Esophagus muscularis mucosa (tissue), 4 donors: ENCODE measurements around the gene PCK1. TPM values are rescaled to one million over a fixed set of nuclear protein-coding genes. Genes with fewer than 3 reads are reported as not detected.
A peak's percentile ranks its signal among the peaks of the same experiment; 100 is the strongest.

Experiments used
- DNase-seq: peaks from one replicate; pipeline ENCODE4 v3.0.0-alpha.2; 2017; ENCODE audit errors: extremely low spot score
- H3K27ac ChIP-seq, 4 donors: fragments of 200-600 bp; sonication (generic); replicated peaks in 1 of 4; 1 replicate in 3 of 4; 2 replicates in 1 of 4; pipeline ENCODE4 v1.5.1; 2016 to 2019; ENCODE audit warnings: mild to moderate bottlenecking in 1 of 4
- H3K27me3 ChIP-seq, 4 donors: fragments of 200-600 bp; sonication (generic); one replicate each; pipeline versions ENCODE4 v1.5.1 to v1.6.0; 2016 to 2019
- H3K36me3 ChIP-seq, 4 donors: fragments of 200-600 bp; sonication (generic); one replicate each; pipeline ENCODE4 v1.5.1; 2016 to 2019
- H3K4me1 ChIP-seq, 4 donors: fragments of 200-600 bp; sonication (generic); one replicate each; pipeline ENCODE4 v1.5.1; 2016 to 2019
- H3K4me3 ChIP-seq, 4 donors: fragments of 200-600 bp; sonication (generic); 1 replicate in 2 of 4; 2 replicates in 2 of 4; pipeline ENCODE4 v1.5.1; 2016 to 2019; ENCODE audit warnings: mild to moderate bottlenecking in 4 of 4, moderate library complexity in 1 of 4
- H3K9me3 ChIP-seq, 4 donors: fragments of 200-600 bp; sonication (generic); 1 replicate in 3 of 4; 2 replicates in 1 of 4; pipeline ENCODE4 v1.5.1; 2016 to 2019
- CTCF ChIP-seq, 3 experiments: fragments of 200-600 bp in 2 of 3; fragments of 450-650 bp in 1 of 3; sonication (generic) in 2 of 3; IDR thresholded peaks; one replicate each; pipeline ENCODE4 v1.5.1; 2017 to 2019; ENCODE audit warnings: antibody characterized with exemption in 3 of 3, mild to moderate bottlenecking in 2 of 3, moderate library complexity in 1 of 3
- EP300 ChIP-seq: sonication (generic); formaldehyde crosslinking; IDR thresholded peaks from one replicate; pipeline ENCODE4 v1.6.1; 2017; ENCODE audit warnings: antibody characterized with exemption
- POLR2A ChIP-seq: fragments of 450-650 bp; IDR thresholded peaks from one replicate; pipeline ENCODE4 v1.6.1; 2017; ENCODE audit warnings: antibody characterized with exemption, moderate library complexity, mild to moderate bottlenecking, low read depth
- POLR2AphosphoS5 ChIP-seq, 2 donors: sonication (generic); formaldehyde crosslinking; IDR thresholded peaks; one replicate each; pipeline ENCODE4 v1.6.1; 2017; ENCODE audit warnings: antibody characterized with exemption in 2 of 2
- WGBS: methylation state at CpG from one replicate; pipeline ENCODE4 v1.1.5; 2018; 5-methylcytosine and 5-hydroxymethylcytosine counted together
- intact Hi-C: fragments of 100-400 bp; cut with DNase I; formaldehyde crosslinking; loops from one replicate; pipeline ENCODE4 v1.15.1; 2023
- total RNA-seq, 4 donors: library from RNA; depleted of rRNA; stranded (reverse); fragments of >200 nt; gene quantifications; one replicate each; pipeline versions ENCODE4 v1.1.0 to v1.2.1, GENCODE V29; 2016

PCK1 gene
- total RNA-seq, 4 donors from 2014 or later: under 0.01 to 0.63 (median 0.06) TPM; not detected in 1

- TF ChIP-seq CTCF (IDR thresholded peaks at IDR 0.05) (peak; percentile 25 to 32 (median 29)), EP300 (no peak), POLR2AphosphoS5 (IDR thresholded peaks at IDR 0.05) (peak; percentile 55 to 59), POLR2A (no peak)
- peaks cover 2 to 62% (median 58%) of the 10 kb centered on the region in 4 donors for H3K4me1 ChIP-seq
- 43% methylated on average over 15 of the region's 21 CpGs for WGBS
- H3K4me3 ChIP-seq: peak overlapping the region in 3 of 4 donors; percentile 10 to 28 (median 17)
- H3K27ac ChIP-seq: peak overlapping the region; percentile 69 to 85 (median 74)
- intact Hi-C loops: no loop called here
- no peak for DNase-seq
- peaks cover 0 to 48% (median 0%) of the 10 kb centered on the region in 4 donors for H3K27me3 ChIP-seq
- peaks cover 0 to 5% (median 0%) of the 10 kb centered on the region in 4 donors for H3K9me3 ChIP-seq
- H3K36me3 ChIP-seq: no peaks in the 10 kb centered on the region
Measured at GRCh38 chr20:57582432-57583288, 21.8 kb downstream of the PCK1 start.

- H3K36me3 ChIP-seq: no peaks in the 10 kb centered on the region
- no peak for DNase-seq
- peaks cover 0 to 7% (median 0%) of the 10 kb centered on the region in 4 donors for H3K9me3 ChIP-seq
- peaks cover 0 to 39% (median 0%) of the 10 kb centered on the region in 4 donors for H3K27me3 ChIP-seq
- WGBS: 89% methylated on average over 15 of the region's 18 CpGs
- no peak for TF ChIP-seq CTCF (IDR thresholded peaks at IDR 0.05)
- no peak for TF ChIP-seq EP300
- no peak for TF ChIP-seq POLR2AphosphoS5 (IDR thresholded peaks at IDR 0.05)
- no peak for TF ChIP-seq POLR2A
- no peak overlapping the region for H3K4me3 ChIP-seq
- intact Hi-C loops: no loop called here
- peaks cover 2 to 62% (median 58%) of the 10 kb centered on the region in 4 donors for H3K4me1 ChIP-seq
- peak overlapping the region; percentile 69 to 85 (median 74) for H3K27ac ChIP-seq
Measured at GRCh38 chr20:57583289-57584257, 22.7 kb downstream of the PCK1 start.

- Histone ChIP-seq H3K27ac (peak overlapping the region in 1 of 4 donors; percentile 26), H3K27me3 (peaks cover 0 to 35% (median 0%) of the 10 kb centered on the region in 4 donors), H3K4me3 (no peak overlapping the region), H3K4me1 (peaks cover 2 to 56% (median 52%) of the 10 kb centered on the region in 4 donors), H3K9me3 (peaks cover 0 to 7% (median 0%) of the 10 kb centered on the region in 4 donors), H3K36me3 (no peaks in the 10 kb centered on the region)
- no peak for DNase-seq
- TF ChIP-seq POLR2AphosphoS5 (IDR thresholded peaks at IDR 0.05) (no peak), CTCF (IDR thresholded peaks at IDR 0.05) (no peak), EP300 (no peak), POLR2A (no peak)
- 77% methylated on average over 7 of the region's 8 CpGs for WGBS
- intact Hi-C loops: no loop called here
Measured at GRCh38 chr20:57584768-57585461, 24.0 kb downstream of the PCK1 start.
